Measurements from ENCODE around the gene KCNJ12. TPM values are rescaled to one million over a fixed set of nuclear protein-coding genes. Genes with fewer than 3 reads are reported as not detected.
A peak's percentile ranks its signal among the peaks of the same experiment; 100 is the strongest.

The KCNJ12 gene
- total and polyA plus RNA-seq, 2 of the 4 experiments (the other 2 are of a cell fraction) = under 0.01 to 0.10 TPM

DNA sequence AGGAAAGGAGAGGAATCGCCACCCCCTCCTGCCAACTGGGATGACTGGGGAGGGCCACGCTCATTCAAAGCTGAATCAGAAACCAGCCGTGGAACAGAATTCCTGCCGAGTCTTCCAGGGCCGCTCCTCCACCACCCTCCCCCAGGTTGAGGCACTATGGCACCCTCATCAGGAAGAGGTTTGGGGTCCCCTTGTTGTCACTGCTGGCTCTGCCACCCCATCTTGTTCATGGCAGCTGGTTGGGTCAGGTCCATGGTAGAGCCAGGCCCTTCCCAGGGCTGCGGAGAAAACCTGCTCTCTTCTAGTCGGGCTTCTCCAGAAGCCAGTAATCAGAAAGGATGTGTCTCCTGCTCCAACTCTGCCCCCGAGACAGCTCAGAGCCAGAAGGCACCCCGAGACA lies 41.8 kb downstream of the KCNJ12 start:
- no peak overlapping the region for H3K4me2 ChIP-seq (ENCODE audit: low read depth, low read length)
- no peak overlapping the region for H3K4me3 ChIP-seq (ENCODE audit: insufficient read depth, low read depth, low read length)
- no peak overlapping the region for H3K56ac ChIP-seq (ENCODE audit: extremely low read depth, insufficient read depth, low read length)
- TF ChIP-seq MAFK (IDR thresholded peaks at IDR 0.05; ENCODE audit: low read depth, low read length) = no peak
- TF ChIP-seq NFE2L2 (IDR thresholded peaks at IDR 0.05; ENCODE audit: low read depth, low read length) = no peak
- TF ChIP-seq RAD21 (IDR thresholded peaks at IDR 0.05; ENCODE audit: low read length) = no peak
- no peak for TF ChIP-seq RCOR1 (IDR thresholded peaks at IDR 0.05; ENCODE audit: insufficient replicate concordance, low read length)
- TF ChIP-seq MXI1 (IDR thresholded peaks at IDR 0.05; ENCODE audit: borderline replicate concordance, low read depth, low read length) = no peak
- no peak for TF ChIP-seq CHD1 (IDR thresholded peaks at IDR 0.05; ENCODE audit: low read depth, low read length)
- no peak for TF ChIP-seq CEBPB (IDR thresholded peaks at IDR 0.05; ENCODE audit: low read depth, low read length)
- TF ChIP-seq BHLHE40 (IDR thresholded peaks at IDR 0.05; ENCODE audit: low read depth, low read length) = no peak
- no peak for TF ChIP-seq FOS (IDR thresholded peaks at IDR 0.05; ENCODE audit: low read depth, low read length)
- TF ChIP-seq CTCF (conservative IDR thresholded peaks at IDR 0.05; ENCODE audit: low read depth, low read length) = no peak
- no peak for TF ChIP-seq RFX5 (IDR thresholded peaks at IDR 0.05; ENCODE audit: low read depth, low read length)
- no peak for TF ChIP-seq MAZ (IDR thresholded peaks at IDR 0.05; ENCODE audit: borderline replicate concordance, low read depth, low read length)
- TF ChIP-seq, protein P1, sequence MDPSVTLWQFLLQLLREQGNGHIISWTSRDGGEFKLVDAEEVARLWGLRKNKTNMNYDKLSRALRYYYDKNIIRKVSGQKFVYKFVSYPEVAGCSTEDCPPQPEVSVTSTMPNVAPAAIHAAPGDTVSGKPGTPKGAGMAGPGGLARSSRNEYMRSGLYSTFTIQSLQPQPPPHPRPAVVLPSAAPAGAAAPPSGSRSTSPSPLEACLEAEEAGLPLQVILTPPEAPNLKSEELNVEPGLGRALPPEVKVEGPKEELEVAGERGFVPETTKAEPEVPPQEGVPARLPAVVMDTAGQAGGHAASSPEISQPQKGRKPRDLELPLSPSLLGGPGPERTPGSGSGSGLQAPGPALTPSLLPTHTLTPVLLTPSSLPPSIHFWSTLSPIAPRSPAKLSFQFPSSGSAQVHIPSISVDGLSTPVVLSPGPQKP (IDR thresholded peaks at IDR 0.05; ENCODE audit: borderline replicate concordance, low read depth, low read length) = no peak
- TF ChIP-seq SMC3 (IDR thresholded peaks at IDR 0.05; ENCODE audit: low read depth, low read length) = no peak
- TF ChIP-seq USF2 (IDR thresholded peaks at IDR 0.05; ENCODE audit: low read depth, low read length) = no peak
- TF ChIP-seq POLR2A (IDR thresholded peaks at IDR 0.05; ENCODE audit: low read depth, low read length) = no peak
- no peak overlapping the region for H3K14ac ChIP-seq (replicated peaks; ENCODE audit: low read depth, low read length)
- no peak for DNase-seq
- no peak overlapping the region for H3K18ac ChIP-seq (ENCODE audit: low read depth, low read length)
- H4K20me1 ChIP-seq (ENCODE audit: insufficient read depth, low read length) = no peaks in the 10 kb centered on the region
- no peak overlapping the region for H3K4ac ChIP-seq (ENCODE audit: low read depth, low read length)
- WGBS, 2 experiments (ENCODE audit: extremely low coverage in 2 of 2, insufficient read length in 1 of 2) = no CpG with 5 or more reads among the region's 9 CpGs
- H2BK120ac ChIP-seq (ENCODE audit: low read depth, low read length) = no peak overlapping the region
- no peak overlapping the region for H2BK20ac ChIP-seq (ENCODE audit: low read depth, low read length)
- no peak overlapping the region for H3K23ac ChIP-seq (ENCODE audit: low read depth, low read length)
- CTCF ChIA-PET = no interaction called here
- H3K27ac ChIP-seq (ENCODE audit: insufficient read depth, low read length) = no peak overlapping the region
- no peaks in the 10 kb centered on the region for H3K4me1 ChIP-seq (ENCODE audit: control insufficient read depth, insufficient read depth, low read length)
- H3K79me1 ChIP-seq (ENCODE audit: low read depth in 1 of 2, low read length in 2 of 2) = no peaks in the 10 kb centered on the region
- in situ Hi-C loops (cut with MboI; ENCODE audit: low sequenced_read_pairs) (no loop called here), intact Hi-C loops (cut with micrococcal nuclease) (no loop called here), dilution Hi-C loops (cut with HindIII; ENCODE audit: low sequenced_read_pairs, unreplicated experiment) (no loop called here)
- no peak for ATAC-seq (ENCODE audit: low read depth)
- H3K27me3 ChIP-seq (ENCODE audit: control insufficient read depth, insufficient read depth, low read length) = peaks cover 2% of the 10 kb centered on the region; the same call in 1 of the 2 replicates
- no peaks in the 10 kb centered on the region for H3K9me1 ChIP-seq (ENCODE audit: insufficient read depth, low read length)
- no peak overlapping the region for H4K91ac ChIP-seq (ENCODE audit: insufficient read depth, low read depth, low read length)
- no peak overlapping the region for H4K8ac ChIP-seq (ENCODE audit: low read depth in 2 of 2, low read length in 2 of 2)
- no peaks in the 10 kb centered on the region for H3K36me3 ChIP-seq (ENCODE audit: control insufficient read depth, insufficient read depth, low read length)
- H2AK9ac ChIP-seq (replicated peaks; ENCODE audit: low read depth, low read length, poor library complexity) = no peak overlapping the region
- BruUV-seq (replicated peaks) = no TSS peak
- H2AK5ac ChIP-seq (ENCODE audit: low read depth, low read length) = no peak overlapping the region
- no peak overlapping the region for H4K5ac ChIP-seq (ENCODE audit: low read depth, low read length)
- peak overlapping the region; percentile 33 for H2AFZ ChIP-seq (replicated peaks; ENCODE audit: low read length, poor library complexity)
- no peak overlapping the region for H2BK15ac ChIP-seq (ENCODE audit: low read depth, low read length)
- POLR2A ChIA-PET (ENCODE audit: unreplicated experiment) = interaction anchor here (0.6 kb wide), 1 partner anchor 132 kb away, joined by 3 read pairs; no protein-coding TSS in a partner anchor
- no peaks in the 10 kb centered on the region; the same call in 1 of the 2 replicates for H3K9me3 ChIP-seq (ENCODE audit: control insufficient read depth, insufficient read depth, low read length)
- no peak overlapping the region for H3K9ac ChIP-seq (ENCODE audit: low read depth, low read length)
- H2BK5ac ChIP-seq (ENCODE audit: low read depth, low read length, poor library complexity, severe bottlenecking) = no peak overlapping the region
